GM12878 (cell line): ENCODE measurements around the gene EMX1. TPM values are rescaled to one million over a fixed set of nuclear protein-coding genes. Genes with fewer than 3 reads are reported as not detected.

Experiments used
- ATAC-seq: fragments of 200-7000 bp; cut with Tn5 transposase; 3 replicates; pipeline ENCODE4 v1.9.1; 2020; ENCODE audit warnings: mild to moderate bottlenecking, moderate library complexity
- BruUV-seq: library from RNA; stranded (reverse); fragments of 400-500 nt; replicated peaks from 2 replicates; lab custom pipeline; 2021; lab: Mats Ljungman, UMichigan
- CTCF ChIA-PET: fragments of 300-600 bp; sonication (Branson Sonifier 250); formaldehyde crosslinking; extraction: SDS; loops from one replicate; lab custom pipeline; 2021; ENCODE audit warnings: inconsistent platforms; lab: Yijun Ruan, JAX
- POLR2A ChIA-PET: fragments of 350-600 bp; formaldehyde crosslinking; extraction: SDS; loops from one replicate; lab custom pipeline; 2021; ENCODE audit warnings: inconsistent platforms; lab: Charles Lee
- RAD21 ChIA-PET: fragments of 300-600 bp; sonication (Branson Sonifier 250); formaldehyde crosslinking; loops from one replicate; lab custom pipeline; 2023; ENCODE audit warnings: antibody characterized with exemption; ENCODE audit not compliant: unreplicated experiment; lab: Charles Lee
- SMC1A ChIA-PET: fragments of 300-600 bp; sonication (Branson Sonifier 250); formaldehyde crosslinking; loops from one replicate; lab custom pipeline; 2023; ENCODE audit not compliant: unreplicated experiment, uncharacterized antibody; lab: Charles Lee
- DNase-seq: peaks from one replicate; pipeline ENCODE4 v3.0.0-alpha.2; 2011; ENCODE audit warnings: low read depth, low spot score
- FAIRE-seq: peaks from 3 replicates; lab custom pipeline; 2011; peaks lifted over from hg19 to GRCh38; lab: Jason Lieb, UNC
- H2AFZ ChIP-seq: 2 replicates; pipeline ENCODE4 v1.6.0; 2011; ENCODE audit warnings: low read depth, low read length, control low read depth; ENCODE audit not compliant: control insufficient read depth
- H3K27ac ChIP-seq: 2 replicates; pipeline ENCODE4 v1.5.1; 2011; ENCODE audit warnings: control low read depth; ENCODE audit not compliant: control insufficient read depth, insufficient read depth
- H3K27me3 ChIP-seq, 2 experiments: replicated peaks in 1 of 2; 2 replicates each; pipeline versions ENCODE4 v1.6.0 to v1.6.1; 2011; ENCODE audit warnings: low read length in 1 of 2; ENCODE audit not compliant: control insufficient read depth in 2 of 2, insufficient read depth in 2 of 2
- H3K36me3 ChIP-seq, 2 experiments: 2 replicates each; pipeline ENCODE4 v1.5.1; 2011; ENCODE audit warnings: low read length in 1 of 2; ENCODE audit not compliant: control insufficient read depth in 2 of 2, insufficient read depth in 2 of 2
- H3K4me1 ChIP-seq: 2 replicates; pipeline ENCODE4 v1.6.1; 2011; ENCODE audit warnings: mild to moderate bottlenecking, low read length, moderate library complexity, mixed read lengths; ENCODE audit not compliant: control insufficient read depth, insufficient read depth
- H3K4me2 ChIP-seq: 2 replicates; pipeline ENCODE4 v1.6.0; 2011; ENCODE audit warnings: control low read depth; ENCODE audit not compliant: control insufficient read depth, insufficient read depth
- H3K4me3 ChIP-seq: fragments of 200-600 bp; sonication (generic); 2 replicates; pipeline ENCODE4 v1.5.1; 2016
- H3K79me2 ChIP-seq: 2 replicates; pipeline ENCODE4 v1.6.0; 2011; ENCODE audit warnings: low read length; ENCODE audit not compliant: control insufficient read depth, insufficient read depth
- H3K9ac ChIP-seq: 2 replicates; pipeline ENCODE4 v1.8.0; 2011; ENCODE audit warnings: low read length, control low read depth, mixed read lengths; ENCODE audit not compliant: control insufficient read depth, insufficient read depth
- H3K9me3 ChIP-seq: replicated peaks from 3 replicates; pipeline ENCODE4 v1.5.1; 2011; ENCODE audit warnings: mild to moderate bottlenecking, low read length; ENCODE audit not compliant: control insufficient read depth, insufficient read depth
- H4K20me1 ChIP-seq: 2 replicates; pipeline ENCODE4 v1.6.0; 2011; ENCODE audit not compliant: control insufficient read depth, insufficient read depth
- GATAD2B ChIP-seq: fragments of 450-650 bp; conservative IDR thresholded peaks from 2 replicates; pipeline ENCODE4 v1.6.1; 2017; ENCODE audit warnings: low read depth, mild to moderate bottlenecking, moderate library complexity
- IKZF1 ChIP-seq: fragments of 450-650 bp; conservative IDR thresholded peaks from 2 replicates; pipeline ENCODE4 v1.6.1; 2017; ENCODE audit warnings: antibody characterized with exemption, mild to moderate bottlenecking
- IRF4 ChIP-seq: IDR thresholded peaks from 2 replicates; pipeline ENCODE4 v1.6.1; 2011; ENCODE audit warnings: low read depth, low read length
- JUNB ChIP-seq: IDR thresholded peaks from 2 replicates; pipeline ENCODE4 v1.6.1; 2016; ENCODE audit warnings: antibody characterized with exemption, mild to moderate bottlenecking
- KDM1A ChIP-seq: fragments of 200-600 bp; sonication (generic); IDR thresholded peaks from 2 replicates; pipeline ENCODE4 v1.6.1; 2016; ENCODE audit warnings: borderline replicate concordance
- LARP7 ChIP-seq: fragments of 450-650 bp; IDR thresholded peaks from 2 replicates; pipeline ENCODE4 v1.6.1; 2017; ENCODE audit warnings: mild to moderate bottlenecking
- NFXL1 ChIP-seq: fragments of 450-650 bp; IDR thresholded peaks from 2 replicates; pipeline ENCODE4 v1.6.1; 2017; ENCODE audit warnings: antibody characterized with exemption, mild to moderate bottlenecking, borderline replicate concordance
- PAX5 ChIP-seq: IDR thresholded peaks from 2 replicates; pipeline ENCODE4 v1.6.1; 2011; ENCODE audit warnings: low read depth, low read length, borderline replicate concordance
- SIN3A ChIP-seq: IDR thresholded peaks from 2 replicates; pipeline ENCODE4 v1.6.1; 2012; ENCODE audit warnings: low read depth, low read length, improper control_type of control experiment
- SMAD5 ChIP-seq: IDR thresholded peaks from 2 replicates; pipeline ENCODE4 v1.6.1; 2016; ENCODE audit warnings: antibody characterized with exemption, low read depth
- SMARCA5 ChIP-seq: fragments of 450-650 bp; IDR thresholded peaks from 2 replicates; pipeline ENCODE4 v1.6.1; 2017; ENCODE audit warnings: mild to moderate bottlenecking
- SPI1 ChIP-seq: IDR thresholded peaks from 2 replicates; pipeline ENCODE4 v1.6.1; 2011; ENCODE audit warnings: low read depth, mild to moderate bottlenecking, low read length, moderate library complexity, borderline replicate concordance; ENCODE audit not compliant: insufficient read depth
- SREBF1 ChIP-seq: IDR thresholded peaks from 2 replicates; pipeline ENCODE4 v1.6.1; 2012; ENCODE audit warnings: mild to moderate bottlenecking, low read length
- TAF1 ChIP-seq: IDR thresholded peaks from 2 replicates; pipeline ENCODE4 v1.6.1; 2011; ENCODE audit warnings: mild to moderate bottlenecking, low read depth, low read length, borderline replicate concordance
- WGBS: methylation state at CpG from one replicate; pipeline ENCODE4 v1.1.6; 2016; ENCODE audit warnings: low lambda C conversion rate; ENCODE audit not compliant: insufficient replicate concordance, insufficient coverage; ENCODE audit errors: missing lambda C conversion rate; 5-methylcytosine and 5-hydroxymethylcytosine counted together
- in situ Hi-C: fragments of 300-500 bp; cut with MboI; formaldehyde crosslinking; loops from 9 replicates; pipeline ENCODE4 v1.14.3; 2018; ENCODE audit warnings: mixed read lengths
- intact Hi-C: fragments of 100-400 bp; cut with micrococcal nuclease; formaldehyde crosslinking; loops from one replicate; pipeline ENCODE4 v1.14.2; 2022; ENCODE audit not compliant: unreplicated experiment
- polyA plus RNA-seq, 11 experiments: library from polyadenylated mRNA; depleted of rRNA in 4 of 11; unstranded in 6 of 11; stranded (reverse) in 5 of 11; fragments of >200 nt; fragmentation: Nextera tagmentation in 4 of 11; fragmentation: Illumina TruSeq in 1 of 11; extraction: Ambion mirVana in 4 of 11; extraction: Trizol in 1 of 11; gene quantifications; 1 replicate in 1 of 11; 2 replicates in 10 of 11; pipeline versions ENCODE4 v1.2.1 to v1.2.3, GENCODE V29; 2011 to 2016; ENCODE audit warnings: inconsistent platforms in 2 of 11, missing spikeins in 2 of 11, low read depth in 1 of 11
- total RNA-seq, 4 experiments: library from RNA; depleted of rRNA in 3 of 4; stranded (reverse); fragments of >200 nt in 3 of 4; fragmentation: Illumina TruSeq in 1 of 4; extraction: Trizol in 1 of 4; gene quantifications; 2 replicates each; pipeline versions ENCODE4 v1.2.1 to v1.2.3, GENCODE V29; 2013 to 2021
- TF ChIP-seq, protein P1 (sequence below): IDR thresholded peaks from 2 replicates; pipeline ENCODE4 v1.6.1; 2012; ENCODE audit warnings: low read depth, low read length, improper control_type of control experiment
- TF ChIP-seq, protein P2 (sequence below): fragments of 450-650 bp; IDR thresholded peaks from 2 replicates; pipeline ENCODE4 v1.6.1; 2016; ENCODE audit warnings: mild to moderate bottlenecking, moderate library complexity, borderline replicate concordance
- TF ChIP-seq, protein P3 (sequence below): fragments of 150-350 bp; IDR thresholded peaks from 2 replicates; pipeline ENCODE4 v1.6.1; 2016; ENCODE audit warnings: low read depth, low read length

The EMX1 gene
- total and polyA plus RNA-seq, 10 of the 15 experiments (the other 5 are each of a cell fraction or from before 2014, with no cell fraction given): 0.07 to 5.1 (median 1.2) TPM; not detected in 1

DNA sequence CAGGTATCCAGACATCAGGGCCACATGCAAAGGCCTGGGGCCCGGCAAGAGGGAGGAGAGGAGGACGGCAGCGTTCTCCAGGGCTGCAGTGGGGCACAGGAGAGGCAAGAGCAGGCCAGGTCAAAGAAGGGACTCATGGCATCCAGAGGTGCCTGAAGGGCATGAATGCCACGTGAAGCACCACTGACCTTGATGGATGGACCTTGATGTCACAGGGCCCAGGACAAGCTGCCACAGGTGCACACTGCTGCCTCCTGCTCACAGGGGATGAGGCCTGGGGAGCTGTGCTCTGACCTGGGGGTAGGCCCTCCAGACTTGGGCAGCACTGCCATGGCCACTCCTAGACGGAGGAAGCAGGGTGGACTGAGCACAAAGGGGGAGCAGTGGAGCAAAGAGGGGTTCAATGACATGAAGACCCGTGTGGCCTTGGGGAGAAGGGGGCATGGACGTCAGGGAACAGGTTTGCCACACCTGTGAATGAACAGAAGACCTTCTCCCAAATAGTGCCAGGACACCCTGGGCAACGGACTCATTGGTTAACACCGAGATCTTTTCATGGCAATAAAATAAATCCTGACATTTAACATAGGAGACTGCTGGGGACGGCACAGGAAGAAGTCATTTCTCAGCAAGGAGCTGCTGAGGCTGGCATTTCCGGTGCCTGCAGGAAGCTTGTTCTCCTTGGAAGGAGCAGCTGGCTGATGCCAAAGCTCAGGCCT is 65.6 kb downstream of the EMX1 start:
- H3K9me3 ChIP-seq: no peaks in the 10 kb centered on the region
- ChIA-PET SMC1A (no interaction called here), POLR2A (no interaction called here), RAD21 (interaction anchor here (1.4 kb wide), 1 partner anchor 89 kb away, joined by 4 read pairs; no protein-coding TSS in a partner anchor), CTCF (interaction anchor here (3.0 kb wide), 1 partner anchor 9 kb away, joined by 23 read pairs; no protein-coding TSS in a partner anchor)
- FAIRE-seq: no peak
- H3K4me1 ChIP-seq: no peaks in the 10 kb centered on the region
- no peak overlapping the region for H3K9ac ChIP-seq
- H3K27me3 ChIP-seq: no peaks in the 10 kb centered on the region
- H3K79me2 ChIP-seq: no peaks in the 10 kb centered on the region
- H3K4me2 ChIP-seq: no peak overlapping the region
- whole genome bisulfite sequencing: 43% methylated on average over 11 of the region's 11 CpGs
- H3K36me3 ChIP-seq: no peaks in the 10 kb centered on the region
- no peaks in the 10 kb centered on the region for H4K20me1 ChIP-seq
- no peak for DNase-seq
- H2AFZ ChIP-seq: no peak overlapping the region
- intact Hi-C loops: no loop called here
- BruUV-seq: no TSS peak
- H3K4me3 ChIP-seq: no peak overlapping the region
- in situ Hi-C loops: no loop called here
- no peak overlapping the region for H3K27ac ChIP-seq
- ATAC-seq: no peak
- no peak for TF ChIP-seq SMAD5
- TF ChIP-seq SREBF1: no peak
- TF ChIP-seq SMARCA5: no peak
- no peak for TF ChIP-seq KDM1A
- no peak for TF ChIP-seq GATAD2B
- TF ChIP-seq PAX5: no peak
- TF ChIP-seq JUNB: no peak
- no peak for TF ChIP-seq IRF4
- TF ChIP-seq, protein P1, sequence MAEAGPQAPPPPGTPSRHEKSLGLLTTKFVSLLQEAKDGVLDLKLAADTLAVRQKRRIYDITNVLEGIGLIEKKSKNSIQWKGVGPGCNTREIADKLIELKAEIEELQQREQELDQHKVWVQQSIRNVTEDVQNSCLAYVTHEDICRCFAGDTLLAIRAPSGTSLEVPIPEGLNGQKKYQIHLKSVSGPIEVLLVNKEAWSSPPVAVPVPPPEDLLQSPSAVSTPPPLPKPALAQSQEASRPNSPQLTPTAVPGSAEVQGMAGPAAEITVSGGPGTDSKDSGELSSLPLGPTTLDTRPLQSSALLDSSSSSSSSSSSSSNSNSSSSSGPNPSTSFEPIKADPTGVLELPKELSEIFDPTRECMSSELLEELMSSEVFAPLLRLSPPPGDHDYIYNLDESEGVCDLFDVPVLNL: no peak
- TF ChIP-seq, protein P2, sequence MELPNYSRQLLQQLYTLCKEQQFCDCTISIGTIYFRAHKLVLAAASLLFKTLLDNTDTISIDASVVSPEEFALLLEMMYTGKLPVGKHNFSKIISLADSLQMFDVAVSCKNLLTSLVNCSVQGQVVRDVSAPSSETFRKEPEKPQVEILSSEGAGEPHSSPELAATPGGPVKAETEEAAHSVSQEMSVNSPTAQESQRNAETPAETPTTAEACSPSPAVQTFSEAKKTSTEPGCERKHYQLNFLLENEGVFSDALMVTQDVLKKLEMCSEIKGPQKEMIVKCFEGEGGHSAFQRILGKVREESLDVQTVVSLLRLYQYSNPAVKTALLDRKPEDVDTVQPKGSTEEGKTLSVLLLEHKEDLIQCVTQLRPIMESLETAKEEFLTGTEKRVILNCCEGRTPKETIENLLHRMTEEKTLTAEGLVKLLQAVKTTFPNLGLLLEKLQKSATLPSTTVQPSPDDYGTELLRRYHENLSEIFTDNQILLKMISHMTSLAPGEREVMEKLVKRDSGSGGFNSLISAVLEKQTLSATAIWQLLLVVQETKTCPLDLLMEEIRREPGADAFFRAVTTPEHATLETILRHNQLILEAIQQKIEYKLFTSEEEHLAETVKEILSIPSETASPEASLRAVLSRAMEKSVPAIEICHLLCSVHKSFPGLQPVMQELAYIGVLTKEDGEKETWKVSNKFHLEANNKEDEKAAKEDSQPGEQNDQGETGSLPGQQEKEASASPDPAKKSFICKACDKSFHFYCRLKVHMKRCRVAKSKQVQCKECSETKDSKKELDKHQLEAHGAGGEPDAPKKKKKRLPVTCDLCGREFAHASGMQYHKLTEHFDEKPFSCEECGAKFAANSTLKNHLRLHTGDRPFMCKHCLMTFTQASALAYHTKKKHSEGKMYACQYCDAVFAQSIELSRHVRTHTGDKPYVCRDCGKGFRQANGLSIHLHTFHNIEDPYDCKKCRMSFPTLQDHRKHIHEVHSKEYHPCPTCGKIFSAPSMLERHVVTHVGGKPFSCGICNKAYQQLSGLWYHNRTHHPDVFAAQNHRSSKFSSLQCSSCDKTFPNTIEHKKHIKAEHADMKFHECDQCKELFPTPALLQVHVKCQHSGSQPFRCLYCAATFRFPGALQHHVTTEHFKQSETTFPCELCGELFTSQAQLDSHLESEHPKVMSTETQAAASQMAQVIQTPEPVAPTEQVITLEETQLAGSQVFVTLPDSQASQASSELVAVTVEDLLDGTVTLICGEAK: no peak
- no peak for TF ChIP-seq IKZF1
- TF ChIP-seq, protein P3, sequence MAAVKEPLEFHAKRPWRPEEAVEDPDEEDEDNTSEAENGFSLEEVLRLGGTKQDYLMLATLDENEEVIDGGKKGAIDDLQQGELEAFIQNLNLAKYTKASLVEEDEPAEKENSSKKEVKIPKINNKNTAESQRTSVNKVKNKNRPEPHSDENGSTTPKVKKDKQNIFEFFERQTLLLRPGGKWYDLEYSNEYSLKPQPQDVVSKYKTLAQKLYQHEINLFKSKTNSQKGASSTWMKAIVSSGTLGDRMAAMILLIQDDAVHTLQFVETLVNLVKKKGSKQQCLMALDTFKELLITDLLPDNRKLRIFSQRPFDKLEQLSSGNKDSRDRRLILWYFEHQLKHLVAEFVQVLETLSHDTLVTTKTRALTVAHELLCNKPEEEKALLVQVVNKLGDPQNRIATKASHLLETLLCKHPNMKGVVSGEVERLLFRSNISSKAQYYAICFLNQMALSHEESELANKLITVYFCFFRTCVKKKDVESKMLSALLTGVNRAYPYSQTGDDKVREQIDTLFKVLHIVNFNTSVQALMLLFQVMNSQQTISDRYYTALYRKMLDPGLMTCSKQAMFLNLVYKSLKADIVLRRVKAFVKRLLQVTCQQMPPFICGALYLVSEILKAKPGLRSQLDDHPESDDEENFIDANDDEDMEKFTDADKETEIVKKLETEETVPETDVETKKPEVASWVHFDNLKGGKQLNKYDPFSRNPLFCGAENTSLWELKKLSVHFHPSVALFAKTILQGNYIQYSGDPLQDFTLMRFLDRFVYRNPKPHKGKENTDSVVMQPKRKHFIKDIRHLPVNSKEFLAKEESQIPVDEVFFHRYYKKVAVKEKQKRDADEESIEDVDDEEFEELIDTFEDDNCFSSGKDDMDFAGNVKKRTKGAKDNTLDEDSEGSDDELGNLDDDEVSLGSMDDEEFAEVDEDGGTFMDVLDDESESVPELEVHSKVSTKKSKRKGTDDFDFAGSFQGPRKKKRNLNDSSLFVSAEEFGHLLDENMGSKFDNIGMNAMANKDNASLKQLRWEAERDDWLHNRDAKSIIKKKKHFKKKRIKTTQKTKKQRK: no peak
- TF ChIP-seq TAF1: no peak
- no peak for TF ChIP-seq SPI1
- no peak for TF ChIP-seq NFXL1
- TF ChIP-seq LARP7: no peak
- no peak for TF ChIP-seq SIN3A
